PC-3 (cell line): Measurements from ENCODE around the gene FBXL13.

ENCODE experiments used
- CTCF ChIP-seq: fragments of 300-600 bp; sonication (generic); conservative IDR thresholded peaks from 2 replicates; pipeline ENCODE4 v1.5.1; 2017; ENCODE audit warnings: antibody characterized with exemption, low read depth, mild to moderate bottlenecking, low read length
- EZH2 ChIP-seq: fragments of 300-600 bp; sonication (generic); IDR thresholded peaks from one replicate; pipeline ENCODE4 v1.6.1; 2017; ENCODE audit warnings: antibody characterized with exemption, mild to moderate bottlenecking, low read length; ENCODE audit not compliant: unreplicated experiment

GRCh38 chr7:102981451-102981850 is 93.1 kb downstream of the FBXL13 start:
- TF ChIP-seq CTCF, result no peak
- TF ChIP-seq EZH2, result no peak
